ENCODE data around the gene NR2E1.

NR2E1 gene

DNA sequence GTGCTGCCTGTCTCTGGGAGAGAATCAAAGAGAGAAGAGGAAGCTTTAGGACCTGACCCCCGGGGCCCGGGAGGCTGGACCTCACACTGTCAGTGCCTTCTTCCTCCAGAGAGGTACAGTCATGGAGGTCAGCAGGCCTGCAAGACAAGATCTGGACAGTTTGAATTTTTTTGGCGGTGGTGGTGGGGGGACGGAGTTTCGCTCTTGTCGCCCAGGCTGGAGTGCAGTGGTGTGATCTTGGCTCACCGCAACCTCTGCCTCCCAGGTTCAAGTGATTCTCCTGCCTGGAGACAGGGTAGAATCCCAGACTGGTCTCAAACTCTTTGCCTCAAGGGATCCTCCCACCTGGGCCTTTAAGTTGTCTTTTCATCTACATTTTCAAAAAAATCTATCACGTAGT is 34.4 kb downstream of the NR2E1 start:
- POLR2A ChIA-PET = no interaction called here

DNA sequence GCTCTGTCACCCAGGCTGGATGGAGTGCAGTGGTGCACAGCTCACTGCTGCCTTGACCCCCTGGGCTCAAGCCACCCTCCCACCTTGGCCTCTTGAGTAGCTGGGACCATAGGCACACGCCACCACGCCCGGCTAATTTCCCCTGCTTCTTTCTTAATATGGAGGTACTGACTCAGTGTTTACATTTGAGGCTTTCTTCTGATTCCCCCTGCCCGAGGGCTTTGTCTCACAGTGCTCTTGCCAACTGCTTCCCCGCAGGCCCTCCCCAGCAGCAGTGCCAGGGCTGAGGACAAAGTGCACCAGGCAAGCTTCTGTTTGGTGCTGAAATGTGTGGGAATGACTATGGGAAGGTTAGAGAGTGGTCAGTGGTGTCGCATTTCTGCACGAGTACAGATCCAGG is 34.8 kb downstream of the NR2E1 start:
- ChIA-PET POLR2A (no interaction called here), CTCF (interaction anchor here (1.9 kb wide), 1 partner anchor 20 kb away, joined by 5 read pairs; no protein-coding TSS in a partner anchor)
- DNase-seq (ENCODE audit: extremely low spot score) = no peak
- TF ChIP-seq CTCF (IDR thresholded peaks at IDR 0.05; ENCODE audit: control extremely low read depth, extremely low read depth, low read depth, missing control alignments) = no peak

More for the DNA sequence above, 34.4 kb downstream of the NR2E1 start:
- no peak for DNase-seq (ENCODE audit: extremely low spot score)
- CTCF ChIA-PET = interaction anchor here (0.9 to 1.9 kb wide), 4 partner anchors 17 to 64 kb away, joined by 3 to 5 read pairs (median 4); no protein-coding TSS in a partner anchor
- TF ChIP-seq CTCF (IDR thresholded peaks at IDR 0.05; ENCODE audit: control extremely low read depth, extremely low read depth, low read depth, missing control alignments) = no peak

DNA sequence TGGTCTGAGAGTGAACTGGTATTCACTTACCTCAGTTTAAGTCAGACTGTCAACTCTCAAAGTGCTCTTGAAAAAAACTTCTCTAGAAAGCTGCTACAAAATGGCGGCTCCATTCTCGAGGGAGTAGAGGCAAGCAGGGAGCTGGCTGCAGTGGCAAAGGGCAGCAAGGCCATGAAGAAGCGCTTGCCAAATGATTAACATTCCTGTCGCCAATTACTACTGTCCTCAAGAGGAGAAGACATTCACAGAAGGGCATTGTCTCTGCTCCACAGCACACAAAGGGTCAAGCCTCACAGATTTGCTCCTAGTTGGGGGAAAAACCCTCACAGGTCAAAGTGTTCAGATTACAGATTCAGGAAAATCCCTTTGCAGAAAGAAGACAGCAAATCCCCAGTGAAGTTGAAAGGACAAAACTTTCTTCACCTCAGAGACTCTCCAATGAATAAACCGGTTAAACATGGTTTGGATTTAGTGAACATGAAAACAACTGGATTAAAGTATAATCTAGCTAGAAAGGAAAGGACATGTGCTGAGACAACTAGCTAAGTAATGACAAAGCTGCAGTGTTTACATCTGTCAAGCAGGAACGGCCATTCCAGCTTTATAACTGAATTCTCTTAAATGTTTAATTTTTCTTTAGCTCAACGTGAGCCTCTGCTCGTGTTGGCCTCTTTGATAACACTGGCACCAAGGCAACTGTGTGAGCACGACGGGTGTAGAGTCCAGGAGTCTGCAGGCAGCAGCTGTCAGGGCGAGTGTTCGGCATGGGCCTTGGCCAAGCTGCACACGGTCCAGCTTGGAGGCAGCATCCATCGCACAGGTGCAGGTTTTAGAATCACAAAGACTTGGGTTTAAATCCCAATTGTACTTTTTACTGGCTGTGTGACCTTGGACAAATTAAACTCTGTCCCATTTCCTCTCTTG is 37.6 kb downstream of the NR2E1 start:
- DNase-seq (ENCODE audit: extremely low spot score) = peak; percentile 46
- POLR2A ChIA-PET = no interaction called here
- CTCF ChIA-PET = no interaction called here
- TF ChIP-seq CTCF (IDR thresholded peaks at IDR 0.05; ENCODE audit: control extremely low read depth, extremely low read depth, low read depth, missing control alignments) = no peak

GRCh38 chr6:108207013-108207412 is 41.2 kb downstream of the NR2E1 start:
- TF ChIP-seq CTCF (IDR thresholded peaks at IDR 0.05; ENCODE audit: control extremely low read depth, extremely low read depth, low read depth, missing control alignments) = no peak
- ChIA-PET POLR2A (no interaction called here), CTCF (interaction anchor here (1.0 kb wide), 2 partner anchors 10 to 13 kb away, joined by 3 read pairs; no protein-coding TSS in a partner anchor)
- no peak for DNase-seq (ENCODE audit: extremely low spot score)

- CTCF ChIA-PET = no interaction called here
- no peak for TF ChIP-seq CTCF (IDR thresholded peaks at IDR 0.05; ENCODE audit: control extremely low read depth, extremely low read depth, low read depth, missing control alignments)
- DNase-seq (ENCODE audit: extremely low spot score) = no peak
- POLR2A ChIA-PET = no interaction called here
Observed at GRCh38 chr6:108209738-108210137, 43.9 kb downstream of the NR2E1 start.

- CTCF ChIA-PET = no interaction called here
- DNase-seq (ENCODE audit: extremely low spot score) = no peak
- POLR2A ChIA-PET = no interaction called here
Observed at GRCh38 chr6:108210556-108210955, 44.7 kb downstream of the NR2E1 start.

More at GRCh38 chr6:108210556-108210955, 44.7 kb downstream of the NR2E1 start:
- no peak for TF ChIP-seq CTCF (IDR thresholded peaks at IDR 0.05; ENCODE audit: control extremely low read depth, extremely low read depth, low read depth, missing control alignments)

All from GM10248 (cell line).